ENCODE results near the gene C9. TPM values are rescaled to one million over a fixed set of nuclear protein-coding genes. Genes with fewer than 3 reads are reported as not detected.

The C9 gene
- total RNA-seq, 3 donors from 2014 or later (not counting 1 experiment from before 2014, with no cell fraction given), result 0.52 TPM; not detected in 2

DNA sequence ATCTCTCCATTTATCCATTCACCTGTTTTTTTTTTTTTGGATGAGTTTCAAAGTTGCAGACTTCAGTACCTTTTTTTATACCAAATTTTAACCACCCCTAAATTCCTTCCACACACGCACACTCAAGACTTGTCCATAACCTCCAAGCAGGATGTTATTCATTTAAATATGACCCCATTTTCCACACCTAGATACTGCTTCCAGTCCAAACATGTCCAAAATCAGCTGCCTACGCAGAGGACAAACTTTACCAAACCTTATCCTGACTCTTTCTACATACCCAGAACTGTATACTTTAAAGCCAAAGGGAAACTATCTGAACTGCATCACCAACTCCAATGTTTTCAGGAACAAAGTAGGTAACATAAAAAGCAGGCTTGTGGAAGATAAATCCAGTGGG lies 108.9 kb downstream of the C9 start:
- TF ChIP-seq, protein P1, sequence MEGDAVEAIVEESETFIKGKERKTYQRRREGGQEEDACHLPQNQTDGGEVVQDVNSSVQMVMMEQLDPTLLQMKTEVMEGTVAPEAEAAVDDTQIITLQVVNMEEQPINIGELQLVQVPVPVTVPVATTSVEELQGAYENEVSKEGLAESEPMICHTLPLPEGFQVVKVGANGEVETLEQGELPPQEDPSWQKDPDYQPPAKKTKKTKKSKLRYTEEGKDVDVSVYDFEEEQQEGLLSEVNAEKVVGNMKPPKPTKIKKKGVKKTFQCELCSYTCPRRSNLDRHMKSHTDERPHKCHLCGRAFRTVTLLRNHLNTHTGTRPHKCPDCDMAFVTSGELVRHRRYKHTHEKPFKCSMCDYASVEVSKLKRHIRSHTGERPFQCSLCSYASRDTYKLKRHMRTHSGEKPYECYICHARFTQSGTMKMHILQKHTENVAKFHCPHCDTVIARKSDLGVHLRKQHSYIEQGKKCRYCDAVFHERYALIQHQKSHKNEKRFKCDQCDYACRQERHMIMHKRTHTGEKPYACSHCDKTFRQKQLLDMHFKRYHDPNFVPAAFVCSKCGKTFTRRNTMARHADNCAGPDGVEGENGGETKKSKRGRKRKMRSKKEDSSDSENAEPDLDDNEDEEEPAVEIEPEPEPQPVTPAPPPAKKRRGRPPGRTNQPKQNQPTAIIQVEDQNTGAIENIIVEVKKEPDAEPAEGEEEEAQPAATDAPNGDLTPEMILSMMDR (IDR thresholded peaks at IDR 0.05), result no peak
- Mint-ChIP-seq H3K4me1 (peaks cover 74 to 77% of the 10 kb centered on the region in 2 donors), H3K27ac (peak overlapping the region; percentile 69 to 81), H3K36me3 (peaks cover 8% of the 10 kb centered on the region), H3K27me3 (ENCODE audit: low read depth in 2 of 2) (no peaks in the 10 kb centered on the region), H3K4me3 (no peak overlapping the region), H3K9me3 (no peaks in the 10 kb centered on the region)
- Histone ChIP-seq H3K4me1 (ENCODE audit: control insufficient read depth, insufficient read depth, low read length) (peaks cover 15% of the 10 kb centered on the region), H3K4me3 (ENCODE audit: low read length) (no peak overlapping the region), H3K9me3 (ENCODE audit: control insufficient read depth, insufficient read depth, low read length) (no peaks in the 10 kb centered on the region), H3K27ac (ENCODE audit: low read length) (no peak overlapping the region), H3K36me3 (ENCODE audit: control insufficient read depth, insufficient read depth, low read length) (peaks cover 13% of the 10 kb centered on the region), H3K27me3 (ENCODE audit: control insufficient read depth, insufficient read depth, low read length) (no peaks in the 10 kb centered on the region)
- DNase-seq, result no peak
- 90% methylated on average over 2 of the region's 2 CpGs for WGBS (ENCODE audit: insufficient coverage)
- ATAC-seq, result no peak
- intact Hi-C loops (cut with micrococcal nuclease), result loop anchor here (5.0 kb wide), 1 partner anchor 93 kb away; no protein-coding TSS in a partner anchor

DNA sequence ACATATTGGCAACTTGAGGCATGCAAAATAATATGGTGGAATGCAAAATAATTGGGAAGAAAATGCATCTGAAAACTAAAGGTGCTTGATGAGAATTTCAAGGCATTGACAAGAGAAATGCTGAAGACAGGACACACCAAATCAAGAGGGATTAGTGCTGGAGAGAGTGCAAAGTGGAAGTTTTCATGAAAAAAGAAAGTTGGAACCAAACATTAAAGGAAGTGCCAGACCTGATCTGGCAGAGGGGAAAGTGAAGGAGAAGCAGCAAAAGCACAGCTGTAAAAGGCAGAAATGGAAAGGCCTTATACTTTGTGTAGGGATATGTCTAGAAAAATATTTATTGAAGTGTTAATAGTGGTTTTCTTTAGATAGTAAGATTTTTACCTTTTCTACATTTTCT lies 109.6 kb downstream of the C9 start:
- Mint-ChIP-seq H3K4me3 (no peak overlapping the region), H3K9me3 (no peaks in the 10 kb centered on the region), H3K27me3 (ENCODE audit: low read depth in 2 of 2) (no peaks in the 10 kb centered on the region), H3K4me1 (peaks cover 74 to 77% of the 10 kb centered on the region in 2 donors), H3K36me3 (peaks cover 15% of the 10 kb centered on the region), H3K27ac (peak overlapping the region; percentile 69 to 81)
- intact Hi-C loops (cut with micrococcal nuclease), result loop anchor here (5.0 kb wide), 1 partner anchor 92 kb away; no protein-coding TSS in a partner anchor
- H3K4me1 ChIP-seq (ENCODE audit: control insufficient read depth, insufficient read depth, low read length), result peaks cover 15% of the 10 kb centered on the region
- no peaks in the 10 kb centered on the region for H3K9me3 ChIP-seq (ENCODE audit: control insufficient read depth, insufficient read depth, low read length)
- DNase-seq, result no peak
- H3K27me3 ChIP-seq (ENCODE audit: control insufficient read depth, insufficient read depth, low read length), result no peaks in the 10 kb centered on the region
- peaks cover 21% of the 10 kb centered on the region for H3K36me3 ChIP-seq (ENCODE audit: control insufficient read depth, insufficient read depth, low read length)
- TF ChIP-seq, protein P1 (IDR thresholded peaks at IDR 0.05), result no peak
- no peak overlapping the region for H3K4me3 ChIP-seq (ENCODE audit: low read length)
- ATAC-seq, result no peak
- H3K27ac ChIP-seq (ENCODE audit: low read length), result no peak overlapping the region

DNA sequence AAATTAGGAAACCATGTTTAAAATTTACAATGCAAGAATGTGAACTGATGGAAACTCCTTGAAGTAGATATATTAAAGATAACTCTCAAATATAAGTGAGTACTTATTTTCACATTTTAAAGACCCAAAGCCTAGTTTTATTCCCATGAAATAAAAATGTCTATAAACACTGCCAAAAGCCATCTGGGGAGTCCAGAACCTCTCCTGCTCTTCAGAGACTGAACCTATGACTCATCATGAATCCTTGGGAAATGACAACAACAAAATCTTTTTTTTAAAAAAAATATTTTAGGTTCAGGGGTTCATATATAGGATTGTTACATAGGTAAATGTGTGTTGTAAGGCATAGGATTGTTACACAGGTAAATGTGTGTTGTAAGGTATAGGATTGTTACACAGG lies 111.1 kb downstream of the C9 start:
- Mint-ChIP-seq H3K27me3 (ENCODE audit: low read depth in 2 of 2) (no peaks in the 10 kb centered on the region), H3K9me3 (no peaks in the 10 kb centered on the region), H3K4me3 (no peak overlapping the region), H3K4me1 (peaks cover 65 to 71% of the 10 kb centered on the region in 2 donors), H3K36me3 (peaks cover 22% of the 10 kb centered on the region), H3K27ac (peak overlapping the region; percentile 57 to 81)
- intact Hi-C loops (cut with micrococcal nuclease), result no loop called here
- H3K36me3 ChIP-seq (ENCODE audit: control insufficient read depth, insufficient read depth, low read length), result peaks cover 26% of the 10 kb centered on the region
- DNase-seq, result no peak
- ATAC-seq, result no peak
- H3K27ac ChIP-seq (ENCODE audit: low read length), result no peak overlapping the region
- H3K27me3 ChIP-seq (ENCODE audit: control insufficient read depth, insufficient read depth, low read length), result no peaks in the 10 kb centered on the region
- H3K4me1 ChIP-seq (ENCODE audit: control insufficient read depth, insufficient read depth, low read length), result peaks cover 6% of the 10 kb centered on the region
- TF ChIP-seq, protein P1 (IDR thresholded peaks at IDR 0.05), result no peak
- H3K4me3 ChIP-seq (ENCODE audit: low read length), result no peak overlapping the region
- H3K9me3 ChIP-seq (ENCODE audit: control insufficient read depth, insufficient read depth, low read length), result no peaks in the 10 kb centered on the region

DNA sequence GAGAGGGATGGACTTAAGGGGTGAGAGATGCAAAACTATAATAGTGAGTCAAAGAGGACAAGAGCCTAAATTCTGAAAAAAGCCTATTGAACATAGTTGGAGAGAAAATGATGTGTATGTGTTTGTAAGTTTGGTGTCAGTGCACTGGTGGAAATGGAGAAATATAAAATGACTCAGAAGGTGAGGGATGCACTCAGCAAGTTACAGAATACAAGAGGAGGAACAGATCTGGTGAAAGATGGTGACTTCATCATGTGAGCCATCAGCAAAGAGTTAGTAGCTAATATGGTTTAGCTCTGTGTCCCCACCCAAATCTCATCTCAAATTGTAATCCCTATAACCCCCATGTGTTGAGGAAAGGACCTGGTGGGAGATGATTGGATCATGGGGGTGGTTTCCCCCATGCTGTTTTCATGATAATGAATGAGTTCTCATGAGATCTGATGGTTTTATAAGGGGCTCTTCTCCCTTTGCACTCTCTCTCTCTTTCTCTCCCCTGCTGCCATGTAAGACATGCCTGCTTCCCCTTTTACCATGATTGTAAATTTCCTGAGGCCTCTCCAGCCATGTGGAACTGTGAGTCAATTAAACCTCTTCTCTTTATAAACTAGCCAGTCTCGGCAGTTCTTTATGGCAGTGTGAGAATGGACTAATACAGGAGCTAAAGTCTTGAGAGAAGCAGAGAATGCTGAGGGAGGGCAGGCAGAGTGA lies 114.6 kb downstream of the C9 start:
- Histone ChIP-seq H3K4me3 (ENCODE audit: low read length) (no peak overlapping the region), H3K27ac (ENCODE audit: low read length) (no peak overlapping the region), H3K4me1 (ENCODE audit: control insufficient read depth, insufficient read depth, low read length) (no peaks in the 10 kb centered on the region), H3K36me3 (ENCODE audit: control insufficient read depth, insufficient read depth, low read length) (peaks cover 38% of the 10 kb centered on the region), H3K9me3 (ENCODE audit: control insufficient read depth, insufficient read depth, low read length) (no peaks in the 10 kb centered on the region), H3K27me3 (ENCODE audit: control insufficient read depth, insufficient read depth, low read length) (no peaks in the 10 kb centered on the region)
- DNase-seq (no peak), ATAC-seq (no peak)
- Mint-ChIP-seq H3K27me3 (ENCODE audit: low read depth in 2 of 2) (no peaks in the 10 kb centered on the region), H3K4me3 (no peak overlapping the region), H3K4me1 (peaks cover 57 to 59% of the 10 kb centered on the region in 2 donors), H3K27ac (peak overlapping the region; percentile 14 to 15), H3K9me3 (no peaks in the 10 kb centered on the region), H3K36me3 (peaks cover 39% of the 10 kb centered on the region)
- intact Hi-C loops (cut with micrococcal nuclease), result no loop called here
- WGBS (ENCODE audit: insufficient coverage), result 100% methylated on average over 1 of the region's 1 CpG
- TF ChIP-seq, protein P1 (IDR thresholded peaks at IDR 0.05), result no peak
